Measurements from ENCODE around the gene AGR2.

GRCh38 chr7:16753932-16754855 is 50.6 kb downstream of the AGR2 start:
- TF ChIP-seq POLR2A (IDR thresholded peaks at IDR 0.05) = no peak
- no peak for TF ChIP-seq CTCF (IDR thresholded peaks at IDR 0.05)
